Measurements from ENCODE around the gene SENP1.
"Not testable (repeated sequence)": the region's sequence is repeated elsewhere in the genome, so short reads cannot be mapped to it uniquely, and the experiment has no call there.

SENP1 gene

GRCh38 chr12:48111312-48111693 is 5.4 kb upstream of the SENP1 start:
- not testable (repeated sequence) for DNase-seq (ENCODE audit: low read depth in 2 of 2)

DNA sequence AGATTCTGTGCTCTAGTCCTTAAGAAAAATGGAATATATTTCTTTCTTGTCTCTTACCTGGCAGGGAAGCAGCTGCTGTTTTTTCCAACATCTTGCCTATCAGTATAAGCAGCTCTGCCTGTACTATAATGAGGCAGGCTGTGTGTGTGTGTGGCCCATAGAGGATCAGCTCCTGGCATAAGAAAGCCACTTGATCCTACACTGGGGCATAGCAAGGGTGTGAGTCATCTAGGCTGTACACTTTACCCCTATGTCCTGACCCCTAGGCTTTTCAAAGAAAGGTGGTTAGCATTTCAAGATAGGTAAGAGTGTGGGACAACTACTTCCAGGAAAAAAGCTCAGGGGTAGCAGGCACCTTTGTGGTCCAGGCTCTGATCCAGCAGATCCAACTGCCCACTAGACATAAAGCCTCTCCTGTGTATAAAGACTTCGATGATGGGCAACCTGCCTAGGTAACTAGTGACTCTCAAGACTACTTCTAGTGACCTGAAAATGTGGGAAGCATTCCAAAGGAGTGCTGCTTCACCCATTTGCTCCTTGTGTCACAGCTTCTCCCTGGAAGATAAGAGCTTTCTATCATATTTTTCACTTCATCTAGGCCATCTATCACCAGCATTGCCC is 4.9 kb upstream of the SENP1 start:
- no peak for DNase-seq (ENCODE audit: low read depth in 2 of 2)

DNA sequence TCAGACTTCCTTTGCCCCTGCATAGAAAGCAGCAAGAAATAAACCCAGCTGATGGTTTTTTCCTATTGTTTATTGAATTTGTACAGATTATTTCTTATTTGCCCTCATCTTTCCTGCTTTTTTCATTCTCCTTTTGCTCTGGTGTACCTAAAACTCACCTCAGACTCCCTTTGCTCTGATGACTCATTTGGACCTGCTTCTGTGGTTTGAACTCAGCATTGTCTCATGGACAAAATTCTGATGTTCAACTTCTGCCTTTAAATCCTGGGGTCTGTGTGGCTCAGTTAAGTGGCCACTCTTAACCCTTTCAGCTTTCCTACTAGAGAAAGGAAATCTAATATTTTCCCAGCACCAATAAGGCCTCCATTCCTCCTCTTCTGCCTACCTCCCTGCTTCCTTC is 3.5 kb upstream of the SENP1 start:
- no peak for DNase-seq (ENCODE audit: low read depth in 2 of 2)

DNA sequence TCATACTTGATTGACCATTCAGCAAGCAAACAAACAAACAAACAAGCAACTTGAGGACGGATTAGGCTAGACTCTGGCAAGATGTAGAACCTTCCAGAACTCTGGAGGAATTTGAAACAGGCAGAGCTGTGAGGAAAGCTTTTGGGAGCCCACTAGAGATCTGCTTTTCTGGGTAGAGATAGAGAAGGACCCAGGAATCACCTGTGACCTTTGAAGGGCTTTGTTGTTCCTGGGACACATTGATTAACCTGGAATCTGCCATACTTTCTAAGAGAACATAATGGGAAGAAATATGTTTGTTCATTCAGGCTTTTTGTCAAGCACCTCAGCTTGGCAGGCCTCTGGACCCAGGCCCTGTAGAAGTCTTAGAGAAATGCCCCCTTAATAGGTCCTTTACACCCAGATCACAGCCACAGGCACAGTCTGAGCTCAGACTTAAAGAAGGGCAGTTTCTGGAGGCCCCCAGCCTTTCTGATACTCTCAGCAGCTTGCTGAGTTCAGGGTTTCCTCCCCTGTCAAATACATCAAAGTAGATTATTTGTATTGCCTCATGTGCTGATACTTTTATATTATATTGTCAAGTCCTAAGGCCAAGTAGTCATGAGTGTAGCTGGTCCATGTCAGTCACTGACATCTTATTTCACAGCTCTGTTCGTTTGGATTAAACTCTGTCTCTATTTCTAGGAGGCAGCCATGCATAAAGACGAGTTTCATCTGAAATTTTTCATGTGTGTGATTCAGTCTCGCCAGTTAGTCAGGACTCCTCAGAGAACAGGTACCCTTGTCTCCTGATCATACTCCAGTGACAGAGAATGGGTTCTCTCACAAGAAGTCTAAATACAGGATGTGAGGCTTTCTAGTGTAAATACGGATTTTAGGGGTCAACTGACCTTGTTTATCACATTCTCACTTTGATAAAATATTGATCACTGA is 1.1 kb upstream of the SENP1 start:
- DNase-seq (ENCODE audit: low read depth in 2 of 2) = no peak

GRCh38 chr12:48105321-48105866 is 485 bp downstream of the SENP1 start:
- peak in 1 of 2 donors; percentile 15 for DNase-seq (ENCODE audit: low read depth in 2 of 2)

DNA sequence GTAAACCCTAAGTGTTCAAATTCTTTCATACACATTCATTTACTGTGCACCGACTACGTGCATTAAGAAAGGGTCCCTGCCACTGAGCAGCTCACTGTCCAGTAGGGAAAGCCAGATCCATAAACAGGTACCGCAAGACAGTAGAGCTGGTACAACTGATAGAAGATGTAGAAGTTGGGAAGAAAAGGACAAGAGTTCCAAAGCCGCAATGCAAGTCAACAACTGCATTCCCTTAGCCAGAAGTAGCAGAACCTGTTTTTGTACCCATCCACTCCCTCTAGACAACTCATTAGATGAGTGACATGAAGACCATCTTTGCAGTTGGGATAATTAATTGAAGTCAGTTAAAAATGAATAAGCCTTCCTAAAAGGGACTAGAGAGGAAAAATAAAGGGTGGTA is 1.3 kb downstream of the SENP1 start:
- DNase-seq (ENCODE audit: low read depth in 2 of 2) = no peak

GRCh38 chr12:48092611-48093010 is 13.3 kb downstream of the SENP1 start:
- DNase-seq (ENCODE audit: low read depth in 2 of 2) = no peak

DNA sequence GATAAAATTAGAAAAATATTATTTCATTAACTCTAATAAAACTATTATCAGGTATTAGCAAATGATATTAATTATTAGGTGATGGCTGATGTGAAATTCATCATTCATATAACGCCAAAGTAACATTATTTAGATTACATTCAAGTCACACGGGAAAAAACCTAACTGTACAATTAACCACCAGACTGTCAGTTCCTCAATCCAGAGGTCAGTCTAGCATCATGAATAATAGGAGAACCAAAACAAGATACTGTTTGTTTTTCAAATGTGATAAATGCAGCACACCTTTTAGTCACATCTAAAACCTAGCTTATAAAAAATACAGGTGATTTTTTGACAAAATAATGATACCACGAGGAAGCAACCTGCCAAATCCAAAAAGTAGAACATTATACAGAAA is 19.6 kb downstream of the SENP1 start:
- no peak for DNase-seq (ENCODE audit: low read depth in 2 of 2)

GRCh38 chr12:48084841-48085460 is 20.9 kb downstream of the SENP1 start:
- DNase-seq (ENCODE audit: low read depth in 2 of 2) = no peak

GRCh38 chr12:48084066-48084465 is 21.8 kb downstream of the SENP1 start:
- no peak for DNase-seq (ENCODE audit: low read depth in 2 of 2)

- DNase-seq (ENCODE audit: low read depth in 2 of 2) = no peak
Observed at GRCh38 chr12:48080821-48081220, 25.1 kb downstream of the SENP1 start.

DNA sequence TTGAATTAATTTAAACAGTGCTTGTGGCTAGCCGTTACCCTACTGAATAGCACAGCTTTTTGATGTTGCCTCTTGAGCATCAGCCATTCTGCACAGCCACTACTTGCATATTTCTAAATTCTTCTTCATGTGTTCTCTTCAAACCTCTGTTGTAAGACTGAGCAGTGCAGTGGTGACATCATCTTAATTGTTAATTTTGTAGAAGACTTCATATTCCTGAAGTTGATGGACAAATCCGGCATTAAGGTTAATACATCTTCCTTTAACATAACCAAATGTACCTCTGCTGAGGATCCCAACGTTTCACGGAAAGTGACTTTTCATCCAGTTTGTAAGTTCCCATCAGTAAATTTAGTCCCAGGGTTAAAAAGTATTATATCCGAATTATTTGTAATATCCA is 25.6 kb downstream of the SENP1 start:
- no peak for DNase-seq (ENCODE audit: low read depth in 2 of 2)

- no peak for DNase-seq (ENCODE audit: low read depth in 2 of 2)
Observed at GRCh38 chr12:48078901-48079300, 27.0 kb downstream of the SENP1 start.

GRCh38 chr12:48077111-48077510 is 28.8 kb downstream of the SENP1 start:
- DNase-seq (ENCODE audit: low read depth in 2 of 2) = no peak

GRCh38 chr12:48075832-48076231 is 30.0 kb downstream of the SENP1 start:
- DNase-seq (ENCODE audit: low read depth in 2 of 2) = no peak

DNA sequence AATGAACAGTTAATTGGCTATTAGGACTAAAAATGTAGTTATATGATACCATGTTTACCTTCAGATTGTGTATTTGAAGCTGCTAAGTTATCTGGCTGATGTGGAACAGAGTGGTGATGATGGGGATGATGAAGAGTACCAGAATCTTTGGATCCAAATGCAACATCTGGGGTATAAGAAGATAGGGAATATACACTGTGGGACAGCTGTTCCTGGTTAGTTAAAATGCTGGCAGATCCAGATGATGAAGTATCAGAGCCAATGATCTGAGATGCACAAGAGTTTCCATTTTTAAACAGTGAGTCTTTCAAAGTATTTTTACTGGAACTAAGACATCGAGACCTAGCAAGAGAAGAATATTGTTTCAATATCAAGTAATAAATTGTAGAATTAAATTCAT is 31.6 kb downstream of the SENP1 start:
- no peak for DNase-seq (ENCODE audit: low read depth in 2 of 2)

GRCh38 chr12:48072266-48072665 is 33.6 kb downstream of the SENP1 start:
- no peak for DNase-seq (ENCODE audit: low read depth in 2 of 2)

GRCh38 chr12:48071808-48072207 is 34.1 kb downstream of the SENP1 start:
- DNase-seq (ENCODE audit: low read depth in 2 of 2) = no peak

DNA sequence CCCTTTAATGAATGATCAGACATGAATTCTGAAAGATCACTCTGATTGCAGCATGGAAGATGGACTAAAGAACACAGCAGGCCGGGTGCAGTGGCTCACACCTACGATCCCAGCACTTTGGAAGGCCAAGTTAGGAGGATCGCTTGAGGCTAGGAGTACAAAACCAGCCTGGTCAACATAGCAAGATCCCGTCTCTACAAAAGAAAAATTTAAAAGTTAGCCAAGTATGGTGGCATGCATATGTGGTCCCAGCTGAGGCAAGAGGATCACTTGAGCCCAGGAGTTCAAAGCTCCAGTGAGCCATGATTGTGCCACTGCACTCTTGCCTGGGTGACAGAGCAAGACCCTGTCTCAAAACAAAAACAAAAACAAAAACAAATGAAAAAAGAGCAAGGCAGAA is 35.1 kb downstream of the SENP1 start:
- DNase-seq (ENCODE audit: low read depth in 2 of 2) = no peak

- no peak for DNase-seq (ENCODE audit: low read depth in 2 of 2)
Observed at GRCh38 chr12:48070033-48070432, 35.8 kb downstream of the SENP1 start.

DNA sequence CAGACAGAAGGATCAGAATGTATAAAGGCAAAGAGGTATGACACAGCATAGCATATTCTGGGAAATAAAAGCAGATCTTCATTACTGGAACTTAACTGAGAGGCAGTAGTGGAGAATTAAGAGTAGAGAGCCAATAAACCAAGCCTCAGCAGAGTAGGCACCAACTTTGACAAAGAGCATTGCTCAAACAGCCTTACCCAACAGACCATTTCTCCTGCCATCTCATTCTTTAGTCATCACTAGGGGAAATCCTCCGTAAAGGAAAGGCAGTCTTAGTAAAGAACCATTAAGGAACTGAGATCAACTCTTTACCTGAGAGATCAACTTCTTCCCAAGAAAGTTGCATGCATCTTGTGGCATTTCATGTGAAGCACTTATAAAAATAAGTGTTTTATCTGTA is 36.6 kb downstream of the SENP1 start:
- DNase-seq (ENCODE audit: low read depth in 2 of 2) = no peak

DNA sequence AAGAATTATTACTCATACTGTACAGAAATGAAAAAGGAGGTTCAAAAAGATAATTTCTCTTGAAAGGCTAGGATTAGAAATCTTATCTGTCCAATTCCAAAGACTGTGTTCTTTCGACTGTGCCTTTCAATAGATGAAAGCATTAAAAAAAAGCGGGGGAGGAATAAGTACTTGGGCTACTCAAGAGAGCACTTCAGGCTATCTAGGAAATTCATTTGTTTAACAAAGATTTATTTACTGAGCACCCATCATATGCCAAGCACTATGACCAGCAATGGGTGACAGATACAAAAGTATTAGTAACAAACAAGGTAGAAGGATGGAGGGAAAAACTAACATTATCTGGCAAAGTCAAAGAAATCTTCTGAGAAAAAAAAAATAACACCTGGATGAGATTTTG is 37.4 kb downstream of the SENP1 start:
- DNase-seq (ENCODE audit: low read depth in 2 of 2) = no peak
